HG02759 (cell line): ENCODE measurements around the gene RELCH.

Experiments used
- ATAC-seq: cut with Tn5 transposase; IDR thresholded peaks from one replicate; pipeline ENCODE4 v1.9.1; 2021; ENCODE audit warnings: mild to moderate bottlenecking, moderate library complexity; ENCODE audit not compliant: unreplicated experiment

Gene RELCH

DNA sequence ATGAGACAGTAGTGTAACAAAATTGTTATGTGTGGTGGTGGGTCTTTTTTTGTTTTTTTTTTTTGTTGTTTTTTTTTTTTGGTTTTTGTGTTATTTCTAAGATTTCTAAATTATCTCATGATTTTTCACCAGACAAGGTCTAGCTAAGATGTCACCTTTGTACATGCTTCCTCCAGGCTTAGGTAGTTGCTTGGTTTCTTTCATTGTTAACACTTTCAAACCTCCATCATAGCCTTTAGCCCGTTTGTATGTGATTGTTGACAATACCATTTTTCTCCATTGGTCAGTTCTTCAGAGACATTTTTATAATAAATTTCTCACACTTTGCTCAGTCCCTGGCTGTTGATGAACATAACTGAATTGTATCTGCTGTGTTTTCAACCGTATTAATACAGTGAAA is 2.2 kb downstream of the RELCH start:
- ATAC-seq = no peak

DNA sequence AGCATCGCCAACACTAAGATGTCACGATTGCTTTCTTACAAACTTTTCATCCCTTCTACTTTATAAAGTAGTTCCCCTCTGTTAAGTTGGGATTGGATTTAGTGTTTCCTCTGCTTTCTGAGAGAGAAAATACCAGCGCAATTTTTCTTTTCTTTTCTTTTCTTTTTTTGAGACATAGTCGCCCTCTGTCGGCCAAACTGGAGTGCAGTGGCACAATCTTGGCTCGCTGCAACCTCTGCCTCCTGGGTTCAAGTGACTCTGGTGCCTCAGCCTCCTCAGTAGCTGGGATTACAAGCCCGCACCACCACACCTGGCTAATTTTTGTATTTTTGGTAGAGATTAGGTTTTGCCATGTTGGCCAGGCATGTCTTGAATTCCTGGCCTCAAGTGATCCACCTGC is 9.0 kb downstream of the RELCH start:
- ATAC-seq = no peak

DNA sequence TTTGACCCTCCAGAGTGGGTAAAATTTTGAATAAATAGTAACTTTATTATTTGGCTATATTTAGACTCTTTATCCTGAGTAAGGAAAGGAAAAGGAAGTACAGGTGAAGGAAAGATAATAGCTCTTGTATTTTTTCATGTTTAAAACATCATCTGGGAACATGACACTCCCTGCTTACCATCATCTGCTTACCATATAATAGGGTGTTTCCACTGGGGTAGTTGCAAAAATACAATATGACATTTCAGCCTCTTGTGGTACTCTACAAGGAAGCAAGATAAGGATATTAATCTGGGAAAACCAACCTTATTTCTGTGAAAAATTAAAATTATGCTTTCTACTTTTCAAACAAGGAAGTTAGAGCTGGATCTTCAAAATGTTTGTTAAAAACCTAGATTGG is 9.9 kb downstream of the RELCH start:
- ATAC-seq = no peak

DNA sequence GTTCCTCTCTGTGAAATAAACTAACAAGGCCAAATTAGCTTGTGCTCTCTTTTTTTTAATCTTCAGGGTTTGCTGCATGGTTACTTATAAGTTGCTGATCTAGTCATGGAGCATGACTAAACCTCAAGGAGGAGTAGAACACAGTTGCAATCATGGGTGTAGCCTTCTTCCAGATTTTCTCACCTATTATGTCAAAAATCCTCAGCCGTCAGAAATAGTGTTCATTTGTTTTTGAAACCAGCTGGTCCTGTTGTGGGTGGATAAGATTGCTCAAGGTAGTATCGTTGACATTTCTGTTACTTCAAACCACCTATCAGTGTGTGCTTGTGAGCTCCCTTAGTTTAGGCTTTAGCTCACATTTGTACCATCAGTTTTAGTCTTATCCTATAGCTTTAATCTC is 11.2 kb downstream of the RELCH start:
- no peak for ATAC-seq

DNA sequence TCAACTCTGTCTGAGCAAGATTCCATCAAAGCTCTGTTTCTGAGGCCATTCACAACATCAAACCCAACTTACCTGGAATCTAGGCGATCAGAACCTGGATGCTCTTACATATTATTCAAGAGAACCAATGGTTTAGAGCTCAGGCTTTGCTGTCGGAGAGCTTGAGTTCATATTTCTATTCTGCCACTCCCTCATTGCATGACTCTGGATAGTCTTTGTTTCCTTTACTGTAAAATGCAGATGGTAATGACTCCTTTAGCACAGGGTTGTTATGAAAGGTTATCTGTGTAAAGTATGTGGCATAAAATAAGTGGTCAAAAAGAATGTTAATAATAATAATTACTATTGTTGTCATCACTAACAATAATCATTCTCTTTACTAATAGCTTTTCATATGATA is 12.6 kb downstream of the RELCH start:
- ATAC-seq = no peak

DNA sequence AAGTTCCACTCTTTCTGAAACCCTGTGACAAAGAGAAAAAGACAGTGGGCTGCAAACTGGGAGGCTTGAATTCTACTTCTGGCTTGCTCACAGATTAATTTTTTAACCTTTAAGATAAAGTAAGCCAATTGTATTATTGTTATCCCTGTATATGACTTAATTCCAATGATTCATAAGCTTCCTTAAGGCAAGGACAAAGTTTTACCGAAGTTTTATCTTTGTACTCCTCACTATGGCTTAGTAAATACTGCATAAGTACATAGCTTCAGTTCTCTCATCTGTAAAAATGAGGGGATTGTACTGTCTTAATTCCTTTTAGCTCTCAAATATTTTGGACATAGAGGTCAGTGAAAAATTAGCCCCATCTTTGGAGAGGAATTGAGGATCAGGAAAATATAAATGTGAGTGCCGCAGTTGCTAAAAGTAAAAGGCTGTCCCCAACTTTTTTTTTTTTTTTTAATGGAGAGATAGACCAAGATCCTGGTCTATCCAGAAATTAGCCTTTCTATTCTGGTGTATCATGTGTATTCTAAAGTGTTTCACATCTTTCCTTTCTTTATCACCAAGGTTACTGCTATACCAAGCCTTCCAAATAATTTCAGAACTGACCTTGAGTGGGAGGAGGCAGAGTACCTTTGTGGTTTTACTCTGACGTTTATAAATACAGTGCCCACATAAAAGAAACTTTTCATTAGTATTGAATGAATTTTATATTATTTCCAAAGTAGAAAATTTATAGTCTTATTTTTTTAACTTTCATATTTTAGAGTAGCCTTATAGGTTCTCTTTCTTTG is 13.3 kb downstream of the RELCH start:
- no peak for ATAC-seq

DNA sequence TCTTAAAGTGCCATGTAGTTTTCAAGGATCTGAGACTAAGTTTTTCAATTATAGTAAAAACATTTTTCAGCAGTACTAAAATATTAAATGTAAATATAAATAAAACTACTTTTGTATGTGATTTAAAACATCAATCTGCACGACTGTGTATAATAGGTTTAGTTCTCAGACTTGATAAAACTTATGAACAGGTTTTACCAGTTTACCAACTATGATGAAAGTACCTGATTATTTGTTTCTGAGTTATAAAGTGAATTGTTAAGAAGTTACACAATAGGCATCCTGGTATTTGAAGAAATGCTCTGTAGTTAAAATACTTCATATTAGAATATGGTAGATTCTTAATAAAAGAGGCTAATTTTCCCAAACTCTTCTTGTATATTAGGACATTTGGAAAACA is 14.8 kb downstream of the RELCH start:
- ATAC-seq = no peak

DNA sequence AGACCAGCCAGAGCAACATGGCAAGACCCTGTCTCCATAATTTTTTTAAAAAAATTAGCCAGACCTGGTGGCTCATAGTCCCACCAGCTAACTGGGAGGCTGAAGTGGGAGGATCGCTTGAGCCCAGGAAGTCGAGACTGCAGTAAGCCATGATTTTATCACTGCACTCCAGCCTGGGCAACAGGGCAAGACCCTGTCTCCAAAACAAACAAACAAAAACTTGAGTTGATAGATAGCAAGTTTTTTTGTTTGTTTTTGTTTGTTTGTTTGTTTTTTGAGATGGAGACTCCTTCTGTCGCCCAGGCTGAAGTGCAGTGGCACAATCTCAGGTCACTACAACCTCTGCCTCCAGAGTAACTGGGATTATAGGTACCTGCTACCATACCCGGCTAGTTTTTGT is 18.8 kb downstream of the RELCH start:
- no peak for ATAC-seq

DNA sequence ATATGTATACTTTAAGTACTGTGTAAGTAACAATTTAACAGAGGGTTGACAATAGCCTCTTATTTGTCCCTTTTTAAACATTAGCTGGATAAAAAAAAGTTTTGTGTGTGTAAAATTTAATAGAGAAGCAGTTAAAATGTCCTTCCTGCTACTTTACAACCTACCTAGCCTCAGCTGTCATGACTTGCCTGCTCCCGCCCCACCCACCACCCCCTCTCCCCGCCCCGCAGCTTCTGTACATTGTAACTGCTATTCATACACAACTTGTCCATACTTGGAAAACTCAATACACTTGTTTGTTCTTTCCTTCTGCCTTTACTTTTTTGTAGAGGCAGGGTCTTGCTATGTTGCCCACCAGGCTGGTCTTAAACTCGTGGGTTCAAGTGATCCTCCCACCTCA is 19.5 kb downstream of the RELCH start:
- no peak for ATAC-seq

DNA sequence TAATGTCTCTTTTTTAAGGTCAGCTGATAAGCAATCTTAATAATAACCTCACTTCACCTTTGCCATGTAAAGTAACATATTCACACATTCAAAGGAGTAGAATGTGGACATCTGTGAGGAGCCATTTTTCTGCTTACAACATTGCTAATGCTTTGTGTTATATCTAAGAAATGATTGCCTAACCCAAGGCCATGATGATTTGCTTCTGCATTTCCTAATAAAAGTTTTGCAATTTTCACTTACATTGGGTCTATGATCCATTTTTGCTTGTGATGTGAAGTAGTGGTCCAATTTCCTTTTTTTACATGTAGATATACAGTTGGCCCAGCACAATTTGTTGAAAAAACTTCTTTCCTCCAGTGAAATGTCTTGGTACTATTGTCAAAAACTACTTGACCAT is 22.0 kb downstream of the RELCH start:
- ATAC-seq = no peak

DNA sequence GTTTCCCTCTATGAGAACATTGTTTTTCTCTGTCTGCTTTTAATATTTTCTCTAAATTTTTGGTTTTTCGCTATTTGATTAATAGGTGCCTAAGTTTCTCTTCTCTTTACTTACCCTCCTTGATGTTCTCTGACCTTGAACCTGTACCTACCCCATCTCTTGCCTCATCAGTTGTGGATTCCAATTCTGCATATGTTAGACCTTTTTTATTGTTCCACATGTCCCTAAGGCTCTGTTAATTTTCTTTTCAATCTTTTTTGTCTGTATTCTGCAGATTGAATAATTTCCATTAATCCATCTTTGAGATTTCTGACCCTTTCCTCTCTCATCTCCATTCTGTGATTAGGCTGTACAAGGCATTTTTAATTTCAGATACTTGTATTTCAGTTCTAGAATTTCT is 23.1 kb downstream of the RELCH start:
- no peak for ATAC-seq

DNA sequence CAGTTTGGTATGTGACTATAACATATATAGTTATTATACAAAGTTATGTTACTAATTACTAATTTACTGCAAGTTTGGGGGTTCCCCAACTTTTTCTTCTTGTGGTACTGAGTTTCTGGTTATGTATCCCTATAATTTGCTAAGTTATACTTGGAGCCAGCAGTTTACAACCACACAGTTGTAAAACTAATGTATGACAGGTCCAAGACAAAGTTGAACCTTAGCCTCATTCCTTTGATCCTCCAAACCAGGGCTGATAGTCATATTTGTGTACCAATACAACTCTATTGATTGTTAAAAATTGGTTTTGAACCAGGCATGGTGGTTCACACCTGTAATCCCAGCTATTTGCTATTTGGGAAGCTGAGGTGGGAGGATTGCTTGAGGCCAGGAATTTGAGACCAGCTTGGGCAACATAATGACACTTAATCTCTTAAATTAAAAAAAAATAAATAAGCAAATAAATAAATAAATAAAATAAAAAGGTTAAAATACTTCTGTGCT is 24.3 kb downstream of the RELCH start:
- ATAC-seq = no peak

DNA sequence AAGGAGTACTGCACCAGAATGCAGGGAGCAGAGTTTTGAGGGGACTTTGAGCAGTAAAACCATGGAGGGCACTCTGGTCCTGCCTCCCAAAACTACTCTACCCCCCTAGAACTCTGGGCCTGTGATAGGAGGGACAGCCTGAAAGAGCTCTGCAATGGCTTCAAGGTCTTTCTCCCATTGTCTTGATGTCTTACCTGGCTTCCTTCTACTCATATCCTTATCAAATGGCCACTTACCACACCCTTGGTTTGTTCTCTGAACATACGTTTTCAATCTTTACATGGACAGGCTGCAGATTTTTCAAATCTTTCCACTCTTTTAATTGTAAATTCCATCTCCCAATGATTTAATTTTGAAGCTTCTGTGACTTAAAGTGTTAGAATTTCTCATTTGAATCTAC is 27.7 kb downstream of the RELCH start:
- ATAC-seq = no peak

DNA sequence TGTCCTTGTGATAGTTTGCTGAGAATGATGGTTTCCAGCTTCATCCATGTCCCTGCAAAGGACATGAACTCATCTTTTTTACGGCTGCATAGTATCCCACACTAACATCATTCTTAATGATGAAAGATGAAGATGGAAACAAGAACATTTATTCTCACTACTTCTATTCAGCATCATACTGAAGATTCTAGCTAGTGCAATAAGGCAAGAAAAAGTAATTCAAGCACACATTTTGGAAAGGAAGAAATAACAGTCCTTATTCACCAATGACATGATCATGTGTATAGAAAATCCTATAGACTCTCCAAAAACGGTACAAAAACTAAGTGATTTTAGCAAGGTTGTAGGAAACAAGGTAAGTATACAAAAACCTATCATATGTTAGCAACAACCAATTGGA is 37.2 kb downstream of the RELCH start:
- no peak for ATAC-seq

DNA sequence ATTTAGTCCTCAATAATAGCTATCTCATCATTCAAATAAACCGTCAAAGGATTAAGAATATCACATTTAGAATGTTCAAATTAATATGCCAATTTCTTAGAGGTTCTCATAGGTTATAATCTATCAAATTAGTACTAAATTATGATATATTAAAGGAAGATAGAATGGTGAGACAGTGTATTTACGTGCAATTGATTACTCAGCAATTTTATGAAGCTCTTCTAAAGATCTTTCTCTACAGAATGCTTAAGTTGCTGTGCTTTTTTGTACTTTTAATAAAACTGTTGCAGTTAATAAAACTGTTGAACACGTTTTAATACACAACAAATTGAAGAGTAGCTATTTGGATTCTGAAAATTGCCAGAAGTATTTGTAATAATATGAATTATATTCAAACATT is 39.0 kb downstream of the RELCH start:
- ATAC-seq = no peak

DNA sequence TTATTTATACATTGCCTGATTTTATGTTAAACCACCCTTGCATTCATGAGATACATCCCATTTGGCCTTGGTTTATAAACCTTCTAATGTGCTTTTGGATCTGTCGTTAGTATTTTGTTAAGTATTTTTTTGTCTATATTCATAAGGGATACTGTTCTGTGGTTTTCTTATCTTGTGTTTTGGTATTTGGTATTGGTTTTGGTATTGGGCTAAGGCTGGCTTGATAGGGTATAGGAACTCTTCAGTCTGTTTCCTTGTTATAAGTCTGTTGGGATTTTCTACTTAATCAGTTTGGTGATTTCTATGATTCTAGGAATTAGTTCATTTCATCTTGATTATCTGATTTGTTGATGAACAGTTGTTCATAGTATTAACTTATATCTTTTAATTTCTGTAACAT is 49.2 kb downstream of the RELCH start:
- ATAC-seq = no peak

DNA sequence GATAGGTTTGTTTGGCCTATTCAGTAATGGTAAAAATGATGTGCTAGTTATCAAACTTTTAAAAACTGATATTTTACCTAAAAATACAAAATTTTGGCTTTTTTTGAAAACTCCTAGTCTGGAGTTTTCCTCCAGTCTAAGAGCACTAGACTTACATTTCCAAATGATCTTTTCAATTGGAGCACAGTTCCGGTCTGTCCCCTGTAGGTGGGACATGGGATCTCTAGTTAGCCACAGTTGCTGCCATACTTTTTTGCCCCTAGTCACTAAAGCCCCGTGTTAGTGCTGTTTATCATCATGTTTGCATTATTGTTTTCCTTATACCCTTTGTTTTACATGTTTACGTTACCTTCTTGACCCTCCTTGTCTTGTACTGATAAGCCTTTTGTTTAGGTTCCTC is 52.4 kb downstream of the RELCH start:
- no peak for ATAC-seq

DNA sequence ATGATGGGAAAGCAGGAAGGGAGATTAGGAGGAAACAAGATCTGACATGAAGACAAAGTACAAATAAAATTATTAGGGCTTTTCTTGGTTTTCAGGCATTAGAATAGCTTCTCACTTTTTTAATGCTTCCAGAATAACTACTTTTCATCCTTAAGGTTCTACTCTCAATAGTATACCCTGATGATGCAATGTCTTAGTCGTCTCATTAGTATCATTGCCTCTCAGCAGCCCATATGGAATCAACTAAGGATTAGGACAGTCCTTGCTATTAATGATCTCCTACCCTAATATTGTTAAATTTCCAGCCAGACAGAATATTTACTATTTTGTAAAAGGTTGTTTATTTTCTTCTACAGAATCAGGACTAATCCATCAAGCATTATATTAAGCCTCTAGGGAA is 55.9 kb downstream of the RELCH start:
- no peak for ATAC-seq

DNA sequence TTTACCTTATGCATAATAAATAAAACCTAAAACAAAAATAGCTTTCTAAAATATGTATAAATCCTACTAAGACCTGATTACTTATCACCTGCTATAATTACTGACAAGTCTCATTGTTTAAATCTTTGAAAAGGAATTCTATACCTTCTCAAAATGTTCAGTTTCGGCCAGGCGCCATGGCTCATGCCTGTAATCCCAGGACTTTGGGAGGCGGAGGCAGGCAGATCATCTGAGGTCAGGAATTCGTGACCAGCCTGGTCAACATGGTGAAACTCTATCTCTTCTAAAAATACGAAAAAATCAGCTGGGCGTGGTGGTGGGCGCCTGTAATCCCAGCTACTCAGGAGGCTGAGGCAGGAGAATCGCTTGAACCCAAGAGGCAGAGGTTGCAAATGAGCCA is 58.1 kb downstream of the RELCH start:
- no peak for ATAC-seq

DNA sequence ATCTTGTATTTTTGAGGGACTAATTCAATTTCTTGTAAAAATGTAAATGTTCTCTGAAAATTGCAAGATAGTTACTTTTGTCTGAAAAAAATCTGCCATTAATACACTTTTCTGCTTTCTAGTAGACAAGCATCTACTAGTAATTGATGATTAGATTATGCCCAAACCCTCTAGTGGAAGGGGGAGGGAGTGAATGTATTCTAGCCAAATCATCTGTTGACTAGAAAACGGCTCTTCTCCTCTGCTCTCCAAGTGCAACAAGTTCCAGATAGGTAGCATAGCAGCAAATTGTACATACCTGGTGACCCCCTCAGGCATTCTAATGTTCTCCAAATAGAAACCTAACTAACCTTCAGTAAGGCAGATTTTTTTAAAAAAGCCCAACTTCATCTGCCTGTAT is 58.6 kb downstream of the RELCH start:
- no peak for ATAC-seq

DNA sequence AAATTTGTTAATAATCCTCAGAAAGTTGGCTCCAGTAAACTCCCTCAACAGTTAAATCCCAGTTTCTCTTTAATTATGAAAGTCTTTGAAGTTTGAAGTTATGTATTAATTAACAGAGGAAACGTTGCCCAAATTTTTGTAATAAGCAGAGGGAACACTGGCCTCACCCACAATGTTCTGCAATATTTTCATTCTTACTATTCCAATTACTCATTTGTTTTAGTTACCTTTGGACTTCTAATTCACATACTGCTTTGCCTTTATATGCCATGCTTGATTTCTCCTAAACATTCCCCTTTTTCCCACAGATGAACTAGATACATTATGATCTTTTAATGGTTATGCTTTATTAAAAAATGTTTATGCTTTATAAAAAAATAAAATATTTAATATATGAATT is 61.3 kb downstream of the RELCH start:
- no peak for ATAC-seq

DNA sequence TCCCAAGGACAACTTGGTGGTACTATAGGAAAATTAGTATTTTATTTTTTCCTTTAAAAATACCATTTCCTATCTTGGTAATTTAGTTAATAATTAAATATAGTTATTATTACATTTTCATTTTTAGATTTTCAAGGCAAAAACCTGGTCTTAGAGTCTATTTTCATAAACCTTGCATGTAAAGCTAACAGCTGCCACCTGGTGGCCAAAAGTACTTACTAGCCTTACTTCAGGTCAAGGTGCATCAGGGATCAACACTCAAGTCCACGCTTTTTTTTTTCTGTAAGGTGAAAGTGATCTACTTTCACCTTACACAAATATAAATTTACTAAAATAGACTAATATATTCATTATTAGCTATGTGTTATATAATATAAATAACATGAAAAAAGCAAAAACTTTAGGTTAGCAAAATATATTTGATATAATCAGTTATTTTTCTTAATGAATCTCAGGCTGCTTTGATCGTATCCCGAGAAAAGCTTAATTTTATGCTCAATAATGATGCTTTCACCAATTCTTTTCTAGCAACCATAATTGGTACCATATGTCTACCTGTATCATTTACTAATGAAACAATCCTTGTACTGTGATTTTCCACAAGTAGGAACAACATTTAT is 62.5 kb downstream of the RELCH start:
- ATAC-seq = no peak

DNA sequence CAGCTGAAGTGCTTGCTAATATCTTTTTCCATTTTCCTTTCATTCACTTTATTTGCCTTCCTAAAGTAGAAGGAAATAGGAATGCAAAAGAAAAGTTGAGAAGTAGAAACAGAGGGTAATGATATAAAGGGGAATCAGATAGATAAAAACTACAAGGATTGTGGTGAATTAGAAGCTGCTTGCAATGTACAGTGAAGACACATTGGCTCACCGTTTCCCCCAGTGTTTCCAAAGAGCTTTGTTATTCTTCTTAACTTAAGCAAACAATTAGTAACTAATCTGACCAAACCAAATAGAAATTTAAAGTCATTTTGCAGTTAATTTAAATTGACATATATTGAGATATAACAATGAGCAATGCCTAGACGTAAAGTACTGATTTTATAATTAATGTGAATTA is 63.4 kb downstream of the RELCH start:
- no peak for ATAC-seq
